Loucy (cell line): Measurements from ENCODE around the gene AMFR.

Experiments
- CTCF ChIP-seq: fragments of 200-600 bp; sonication (generic); conservative IDR thresholded peaks from 2 replicates; pipeline ENCODE4 v1.5.1; 2014; ENCODE audit warnings: mild to moderate bottlenecking, antibody characterized with exemption, low read length
- EZH2phosphoT487 ChIP-seq: fragments of 200-600 bp; IDR thresholded peaks from 2 replicates; pipeline ENCODE4 v1.6.1; 2018; ENCODE audit warnings: antibody characterized with exemption, mild to moderate bottlenecking, moderate library complexity, borderline replicate concordance

GRCh38 chr16:56421976-56422669 lies 3.2 kb downstream of the AMFR start:
- TF ChIP-seq CTCF (no peak), EZH2phosphoT487 (no peak)
